Upper lobe of right lung (tissue), 1 donor: Measurements from ENCODE around the gene ZNRD2. TPM values are rescaled to one million over a fixed set of nuclear protein-coding genes. Genes with fewer than 3 reads are reported as not detected.
A peak's percentile ranks its signal among the peaks of the same experiment; 100 is the strongest.

Experiments used
- ATAC-seq: fragments of 200-7000 bp; cut with Tn5 transposase; one replicate; pipeline ENCODE4 v1.9.1; 2020; ENCODE audit warnings: mild to moderate bottlenecking, moderate library complexity
- DNase-seq: peaks from one replicate; pipeline ENCODE4 v3.0.0-alpha.2; 2020
- H3K27ac ChIP-seq: fragments of 200-600 bp; one replicate; pipeline ENCODE4 v1.8.0; 2022
- H3K27me3 ChIP-seq: fragments of 200-600 bp; one replicate; pipeline ENCODE4 v1.8.0; 2022; ENCODE audit warnings: mild to moderate bottlenecking
- H3K36me3 ChIP-seq: fragments of 200-600 bp; one replicate; pipeline ENCODE4 v1.8.0; 2022
- H3K4me1 ChIP-seq: fragments of 200-600 bp; one replicate; pipeline ENCODE4 v1.8.0; 2022
- H3K4me3 ChIP-seq: fragments of 200-600 bp; one replicate; pipeline ENCODE4 v1.8.0; 2022; ENCODE audit warnings: mild to moderate bottlenecking
- H3K9me3 ChIP-seq: fragments of 200-600 bp; one replicate; pipeline ENCODE4 v1.8.0; 2022
- intact Hi-C: fragments of 100-400 bp; cut with DNase I; formaldehyde crosslinking; loops from one replicate; pipeline ENCODE4 v1.11.0; 2022
- total RNA-seq: library from RNA; stranded (reverse); fragmentation: NEBNext Ultra II Directional; extraction: Animal tissue kit (Norgen Biotek cat#: 25700); gene quantifications from one replicate; pipeline ENCODE4 v1.2.1, GENCODE V29; 2021
- TF ChIP-seq, protein P1 (sequence below): fragments of 200-600 bp; IDR thresholded peaks from one replicate; pipeline ENCODE4 v1.8.0; 2022; ENCODE audit warnings: antibody characterized with exemption
- donor health status: DM: no; HTN: yes; CAD: no; lungs with severe emphysema.

ZNRD2 gene
- total RNA-seq, 1 donor from 2014 or later = 24.0 TPM

DNA sequence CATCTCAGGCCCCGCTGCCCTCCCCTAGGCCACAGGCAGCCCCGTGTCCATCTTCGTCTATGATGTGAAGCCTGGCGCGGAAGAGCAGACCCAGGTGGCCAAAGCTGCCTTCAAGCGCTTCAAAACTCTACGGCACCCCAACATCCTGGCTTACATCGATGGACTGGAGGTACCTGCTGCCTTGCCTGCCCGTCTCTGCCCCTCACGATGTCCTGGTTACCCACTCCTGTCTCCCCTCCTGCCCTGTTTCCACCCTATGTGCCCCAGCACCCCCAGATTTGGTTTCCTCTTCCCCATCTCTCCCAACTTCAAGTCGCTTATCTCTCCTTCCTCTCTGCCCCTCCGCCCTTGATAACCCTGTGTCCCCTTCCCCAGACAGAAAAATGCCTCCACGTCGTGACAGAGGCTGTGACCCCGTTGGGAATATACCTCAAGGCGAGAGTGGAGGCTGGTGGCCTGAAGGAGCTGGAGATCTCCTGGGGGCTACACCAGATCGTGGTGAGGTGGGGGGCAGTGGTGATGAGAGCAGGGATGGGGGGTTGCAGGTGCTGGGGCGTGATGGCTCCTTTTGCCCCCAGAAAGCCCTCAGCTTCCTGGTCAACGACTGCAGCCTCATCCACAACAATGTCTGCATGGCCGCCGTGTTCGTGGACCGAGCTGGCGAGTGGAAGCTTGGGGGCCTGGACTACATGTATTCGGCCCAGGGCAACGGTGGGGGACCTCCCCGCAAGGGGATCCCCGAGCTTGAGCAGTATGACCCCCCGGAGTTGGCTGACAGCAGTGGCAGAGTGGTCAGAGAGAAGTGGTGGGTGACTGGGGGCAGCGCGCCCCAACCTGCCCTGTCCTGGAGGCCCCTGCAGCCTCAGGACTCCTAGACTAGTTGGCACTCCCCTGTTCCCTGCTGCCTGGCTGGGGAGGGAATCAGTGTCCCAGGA is 44.5 kb upstream of the ZNRD2 start:
- intact Hi-C loops = no loop called here
- H3K27me3 ChIP-seq = no peaks in the 10 kb centered on the region
- TF ChIP-seq, protein P1, sequence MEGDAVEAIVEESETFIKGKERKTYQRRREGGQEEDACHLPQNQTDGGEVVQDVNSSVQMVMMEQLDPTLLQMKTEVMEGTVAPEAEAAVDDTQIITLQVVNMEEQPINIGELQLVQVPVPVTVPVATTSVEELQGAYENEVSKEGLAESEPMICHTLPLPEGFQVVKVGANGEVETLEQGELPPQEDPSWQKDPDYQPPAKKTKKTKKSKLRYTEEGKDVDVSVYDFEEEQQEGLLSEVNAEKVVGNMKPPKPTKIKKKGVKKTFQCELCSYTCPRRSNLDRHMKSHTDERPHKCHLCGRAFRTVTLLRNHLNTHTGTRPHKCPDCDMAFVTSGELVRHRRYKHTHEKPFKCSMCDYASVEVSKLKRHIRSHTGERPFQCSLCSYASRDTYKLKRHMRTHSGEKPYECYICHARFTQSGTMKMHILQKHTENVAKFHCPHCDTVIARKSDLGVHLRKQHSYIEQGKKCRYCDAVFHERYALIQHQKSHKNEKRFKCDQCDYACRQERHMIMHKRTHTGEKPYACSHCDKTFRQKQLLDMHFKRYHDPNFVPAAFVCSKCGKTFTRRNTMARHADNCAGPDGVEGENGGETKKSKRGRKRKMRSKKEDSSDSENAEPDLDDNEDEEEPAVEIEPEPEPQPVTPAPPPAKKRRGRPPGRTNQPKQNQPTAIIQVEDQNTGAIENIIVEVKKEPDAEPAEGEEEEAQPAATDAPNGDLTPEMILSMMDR = no peak
- no peaks in the 10 kb centered on the region for H3K9me3 ChIP-seq
- peaks cover 39% of the 10 kb centered on the region for H3K4me1 ChIP-seq
- H3K27ac ChIP-seq = peak overlapping the region; percentile 94
- DNase-seq (peak; percentile 61), ATAC-seq (no peak)
- H3K36me3 ChIP-seq = peaks cover 40% of the 10 kb centered on the region
- H3K4me3 ChIP-seq = peak overlapping the region; percentile 97

DNA sequence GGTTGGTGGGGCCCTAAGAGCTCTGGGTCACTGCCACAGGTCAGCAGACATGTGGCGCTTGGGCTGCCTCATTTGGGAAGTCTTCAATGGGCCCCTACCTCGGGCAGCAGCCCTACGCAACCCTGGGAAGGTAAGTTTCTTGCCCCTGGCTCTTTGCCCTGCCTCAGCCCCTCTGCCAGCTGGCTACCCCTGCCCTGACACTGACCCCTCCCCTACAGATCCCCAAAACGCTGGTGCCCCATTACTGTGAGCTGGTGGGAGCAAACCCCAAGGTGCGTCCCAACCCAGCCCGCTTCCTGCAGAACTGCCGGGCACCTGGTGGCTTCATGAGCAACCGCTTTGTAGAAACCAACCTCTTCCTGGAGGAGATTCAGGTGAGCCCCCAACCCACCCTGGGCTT is 43.5 kb upstream of the ZNRD2 start:
- Histone ChIP-seq H3K27ac (no peak overlapping the region), H3K4me1 (peaks cover 38% of the 10 kb centered on the region), H3K27me3 (no peaks in the 10 kb centered on the region), H3K9me3 (no peaks in the 10 kb centered on the region), H3K36me3 (peaks cover 49% of the 10 kb centered on the region), H3K4me3 (no peak overlapping the region)
- peak; percentile 63 for DNase-seq
- ATAC-seq = no peak
- TF ChIP-seq, protein P1 = no peak
- intact Hi-C loops = no loop called here

DNA sequence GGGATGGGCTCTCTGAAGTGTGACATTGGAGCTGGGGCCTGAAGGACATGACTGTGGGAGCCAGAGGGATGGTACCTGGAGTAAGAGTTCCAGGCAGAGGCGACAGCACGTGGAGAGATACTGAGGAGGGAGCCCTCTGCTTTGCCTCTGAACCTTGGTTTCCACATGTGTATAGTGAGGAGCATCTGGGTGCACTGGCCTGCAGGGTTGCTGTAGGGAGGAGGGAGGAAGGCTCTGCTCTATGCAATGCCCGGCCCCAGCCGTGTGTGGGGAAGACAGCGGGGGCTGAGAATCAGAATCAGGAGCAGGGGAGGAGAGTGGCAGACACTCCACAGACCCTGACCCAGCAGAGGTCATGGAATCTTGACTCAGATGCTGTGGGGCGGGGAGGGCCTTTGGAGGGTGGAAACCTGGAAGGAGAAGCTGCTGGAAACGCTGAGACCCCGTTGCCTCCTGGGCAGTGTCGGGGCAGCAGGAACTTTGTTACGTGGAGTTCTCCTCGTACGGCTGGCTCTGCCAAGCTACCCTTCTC is 41.4 kb upstream of the ZNRD2 start:
- Histone ChIP-seq H3K4me3 (no peak overlapping the region), H3K36me3 (peaks cover 71% of the 10 kb centered on the region), H3K4me1 (peaks cover 17% of the 10 kb centered on the region), H3K27me3 (no peaks in the 10 kb centered on the region), H3K27ac (no peak overlapping the region), H3K9me3 (no peaks in the 10 kb centered on the region)
- TF ChIP-seq, protein P1 = no peak
- DNase-seq (no peak), ATAC-seq (no peak)
- intact Hi-C loops = no loop called here

DNA sequence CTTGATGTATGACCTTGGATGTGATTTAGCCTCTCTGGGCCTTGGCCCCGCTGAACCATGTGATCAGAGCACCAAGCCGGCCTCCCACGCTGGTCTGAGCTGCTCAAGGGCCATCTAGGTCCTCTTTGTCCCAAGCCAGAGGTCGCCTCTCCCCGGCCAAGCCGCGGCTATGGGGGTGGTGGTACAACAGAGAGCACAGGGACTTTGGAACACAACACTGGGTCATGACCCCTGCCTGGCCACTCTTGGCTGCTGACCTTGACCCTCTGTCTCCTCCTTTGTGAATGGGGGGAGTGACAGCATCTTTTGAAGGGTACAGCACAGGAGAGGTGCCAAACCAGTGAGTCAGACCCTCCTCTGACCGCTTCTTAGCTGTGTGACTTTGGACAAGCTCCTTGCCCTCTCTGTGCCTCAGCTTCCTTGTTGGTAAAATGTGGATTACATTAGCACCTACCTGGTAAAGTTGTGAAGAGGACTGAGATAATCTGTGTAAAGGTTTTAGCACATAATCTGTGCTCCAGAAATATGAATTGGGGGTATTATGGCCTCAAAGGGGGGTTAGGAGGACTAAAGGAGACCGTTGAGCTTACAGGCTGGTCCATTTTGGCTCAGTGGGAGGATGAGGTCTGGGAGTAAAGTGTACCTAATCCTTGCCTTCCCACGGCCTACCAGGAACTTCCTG is 40.7 kb upstream of the ZNRD2 start:
- intact Hi-C loops = no loop called here
- Histone ChIP-seq H3K36me3 (peaks cover 75% of the 10 kb centered on the region), H3K4me3 (no peak overlapping the region), H3K4me1 (peaks cover 10% of the 10 kb centered on the region), H3K27ac (no peak overlapping the region), H3K9me3 (no peaks in the 10 kb centered on the region), H3K27me3 (no peaks in the 10 kb centered on the region)
- TF ChIP-seq, protein P1 = no peak
- no peak for DNase-seq
- no peak for ATAC-seq

DNA sequence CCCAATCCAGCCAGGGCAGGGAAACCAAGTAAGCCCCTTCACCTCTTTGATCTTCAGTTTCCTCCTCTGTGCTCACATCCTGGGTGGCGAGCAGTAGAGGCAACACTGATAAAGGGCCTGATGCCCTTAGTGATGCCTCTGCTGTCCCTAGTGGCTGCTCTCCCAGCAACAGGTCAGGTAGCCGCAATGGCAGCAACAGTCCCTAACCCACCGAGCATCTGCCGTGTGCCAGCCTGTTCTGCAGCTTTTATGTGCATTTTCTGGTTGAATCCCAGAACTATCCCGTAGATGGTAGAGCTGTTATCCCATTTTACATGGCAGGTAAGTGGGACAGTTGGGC is 40.1 kb upstream of the ZNRD2 start:
- ATAC-seq = no peak
- intact Hi-C loops = no loop called here
- H3K4me3 ChIP-seq = no peak overlapping the region

More for the DNA sequence above, 40.1 kb upstream of the ZNRD2 start:
- TF ChIP-seq, protein P1 = peak; percentile 11
- Histone ChIP-seq H3K4me1 (peaks cover 10% of the 10 kb centered on the region), H3K27ac (no peak overlapping the region), H3K27me3 (no peaks in the 10 kb centered on the region), H3K9me3 (no peaks in the 10 kb centered on the region), H3K36me3 (peaks cover 79% of the 10 kb centered on the region)
- no peak for DNase-seq
